RWPE2 (cell line): ENCODE measurements around the gene ZNF740.

Experiments
- ATAC-seq: fragments of 200-7000 bp; cut with Tn5 transposase; 3 replicates; pipeline ENCODE4 v1.9.1; 2021; ENCODE audit warnings: low read depth
- DNase-seq: peaks from one replicate; pipeline ENCODE4 v3.0.0-alpha.2; 2020; ENCODE audit warnings: low spot score
- H3K27ac ChIP-seq: fragments of 450-650 bp; 2 replicates; pipeline ENCODE4 v1.5.1; 2017; ENCODE audit warnings: mild to moderate bottlenecking; ENCODE audit not compliant: poor library complexity, severe bottlenecking
- H3K27me3 ChIP-seq: fragments of 250-450 bp; sonication (Bioruptor Pico); 2 replicates; pipeline ENCODE4 v1.5.1; 2021; ENCODE audit warnings: mild to moderate bottlenecking, moderate library complexity; ENCODE audit not compliant: insufficient read depth, poor library complexity, severe bottlenecking
- H3K36me3 ChIP-seq: fragments of 250-450 bp; sonication (Bioruptor Pico); 2 replicates; pipeline ENCODE4 v1.5.1; 2020; ENCODE audit warnings: low read depth, mild to moderate bottlenecking, moderate library complexity
- H3K4me1 ChIP-seq: fragments of 250-450 bp; sonication (Bioruptor Pico); 2 replicates; pipeline ENCODE4 v1.5.1; 2021; ENCODE audit warnings: mild to moderate bottlenecking, moderate library complexity; ENCODE audit not compliant: insufficient read depth, poor library complexity, severe bottlenecking
- H3K4me3 ChIP-seq: fragments of 250-450 bp; sonication (Bioruptor Pico); 2 replicates; pipeline ENCODE4 v1.5.1; 2021; ENCODE audit warnings: mild to moderate bottlenecking, moderate library complexity; ENCODE audit not compliant: severe bottlenecking
- H3K9me3 ChIP-seq: fragments of 250-450 bp; sonication (Bioruptor Pico); 2 replicates; pipeline ENCODE4 v1.5.1; 2021; ENCODE audit warnings: mild to moderate bottlenecking, moderate library complexity; ENCODE audit not compliant: severe bottlenecking
- TF ChIP-seq, protein P1 (sequence below): fragments of 450-650 bp; IDR thresholded peaks from one replicate; pipeline ENCODE4 v1.5.1; 2017; ENCODE audit warnings: mild to moderate bottlenecking, moderate library complexity; ENCODE audit not compliant: poor library complexity, severe bottlenecking

The ZNF740 gene

GRCh38 chr12:53210843-53211242 is 30.3 kb downstream of the ZNF740 start:
- Histone ChIP-seq H3K9me3 (no peaks in the 10 kb centered on the region), H3K27ac (no peak overlapping the region), H3K4me3 (no peak overlapping the region), H3K27me3 (no peaks in the 10 kb centered on the region), H3K36me3 (peaks cover 45% of the 10 kb centered on the region), H3K4me1 (no peaks in the 10 kb centered on the region)
- ATAC-seq = no peak
- TF ChIP-seq, protein P1, sequence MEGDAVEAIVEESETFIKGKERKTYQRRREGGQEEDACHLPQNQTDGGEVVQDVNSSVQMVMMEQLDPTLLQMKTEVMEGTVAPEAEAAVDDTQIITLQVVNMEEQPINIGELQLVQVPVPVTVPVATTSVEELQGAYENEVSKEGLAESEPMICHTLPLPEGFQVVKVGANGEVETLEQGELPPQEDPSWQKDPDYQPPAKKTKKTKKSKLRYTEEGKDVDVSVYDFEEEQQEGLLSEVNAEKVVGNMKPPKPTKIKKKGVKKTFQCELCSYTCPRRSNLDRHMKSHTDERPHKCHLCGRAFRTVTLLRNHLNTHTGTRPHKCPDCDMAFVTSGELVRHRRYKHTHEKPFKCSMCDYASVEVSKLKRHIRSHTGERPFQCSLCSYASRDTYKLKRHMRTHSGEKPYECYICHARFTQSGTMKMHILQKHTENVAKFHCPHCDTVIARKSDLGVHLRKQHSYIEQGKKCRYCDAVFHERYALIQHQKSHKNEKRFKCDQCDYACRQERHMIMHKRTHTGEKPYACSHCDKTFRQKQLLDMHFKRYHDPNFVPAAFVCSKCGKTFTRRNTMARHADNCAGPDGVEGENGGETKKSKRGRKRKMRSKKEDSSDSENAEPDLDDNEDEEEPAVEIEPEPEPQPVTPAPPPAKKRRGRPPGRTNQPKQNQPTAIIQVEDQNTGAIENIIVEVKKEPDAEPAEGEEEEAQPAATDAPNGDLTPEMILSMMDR = no peak
- no peak for DNase-seq

- Histone ChIP-seq H3K9me3 (no peaks in the 10 kb centered on the region), H3K27ac (no peak overlapping the region), H3K4me1 (peaks cover 3% of the 10 kb centered on the region), H3K4me3 (no peak overlapping the region), H3K36me3 (peaks cover 45% of the 10 kb centered on the region), H3K27me3 (no peaks in the 10 kb centered on the region)
- ATAC-seq (no peak), DNase-seq (no peak)
- TF ChIP-seq, protein P1 = peak; percentile 26
Measured at GRCh38 chr12:53211476-53212381, 31.2 kb downstream of the ZNF740 start.

- TF ChIP-seq, protein P1 = no peak
- no peak overlapping the region for H3K4me3 ChIP-seq
- peaks cover 15% of the 10 kb centered on the region for H3K4me1 ChIP-seq
- no peaks in the 10 kb centered on the region for H3K27me3 ChIP-seq
- DNase-seq (no peak), ATAC-seq (no peak)
- no peaks in the 10 kb centered on the region for H3K9me3 ChIP-seq
- peaks cover 50% of the 10 kb centered on the region for H3K36me3 ChIP-seq
- no peak overlapping the region for H3K27ac ChIP-seq
Measured at GRCh38 chr12:53212931-53213330, 32.4 kb downstream of the ZNF740 start.

DNA sequence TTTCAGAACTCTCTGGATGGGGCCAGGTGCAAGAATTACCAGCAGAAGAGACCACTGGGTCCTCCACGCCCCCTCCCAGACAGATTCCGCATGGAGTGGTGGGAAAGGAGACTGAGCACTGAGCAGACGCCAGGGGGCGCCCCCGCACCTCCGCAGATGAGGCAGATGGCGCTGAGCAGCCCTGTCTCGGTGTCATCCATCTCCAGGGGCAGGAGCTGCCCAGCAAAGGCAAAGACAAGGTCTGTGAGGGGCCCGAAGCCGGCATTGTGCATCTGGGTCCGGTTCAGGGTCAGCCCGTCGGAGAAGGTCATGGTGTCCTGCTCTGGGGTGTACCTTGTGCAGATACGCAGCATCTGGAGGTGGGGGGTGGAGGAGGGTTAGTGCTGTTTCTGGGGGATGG is 32.8 kb downstream of the ZNF740 start:
- H3K9me3 ChIP-seq = no peaks in the 10 kb centered on the region
- no peaks in the 10 kb centered on the region for H3K27me3 ChIP-seq
- DNase-seq (no peak), ATAC-seq (peak; percentile 76)
- H3K4me3 ChIP-seq = no peak overlapping the region
- H3K27ac ChIP-seq = no peak overlapping the region
- peaks cover 19% of the 10 kb centered on the region for H3K4me1 ChIP-seq
- H3K36me3 ChIP-seq = peaks cover 50% of the 10 kb centered on the region
- TF ChIP-seq, protein P1 = peak; percentile 93

GRCh38 chr12:53214221-53214620 is 33.7 kb downstream of the ZNF740 start:
- TF ChIP-seq, protein P1 = no peak
- Histone ChIP-seq H3K4me1 (peaks cover 20% of the 10 kb centered on the region), H3K9me3 (no peaks in the 10 kb centered on the region), H3K27me3 (no peaks in the 10 kb centered on the region), H3K27ac (no peak overlapping the region), H3K36me3 (peaks cover 50% of the 10 kb centered on the region), H3K4me3 (no peak overlapping the region)
- no peak for ATAC-seq
- DNase-seq = no peak
